GM12874 (cell line): ENCODE results near the gene PLB1.

Experiments used
- CTCF ChIP-seq: IDR thresholded peaks from 2 replicates; pipeline ENCODE4 v1.5.1; 2011; ENCODE audit warnings: low read depth, mild to moderate bottlenecking, control low read depth, low read length, moderate library complexity; ENCODE audit not compliant: insufficient read depth

Gene PLB1

GRCh38 chr2:28687171-28687570 lies 191.3 kb downstream of the PLB1 start:
- TF ChIP-seq CTCF = no peak

- no peak for TF ChIP-seq CTCF
Measured at GRCh38 chr2:28687640-28688385, 192.0 kb downstream of the PLB1 start.

- no peak for TF ChIP-seq CTCF
Measured at GRCh38 chr2:28688818-28689217, 193.0 kb downstream of the PLB1 start.

GRCh38 chr2:28689771-28690170 lies 193.9 kb downstream of the PLB1 start:
- TF ChIP-seq CTCF = no peak

GRCh38 chr2:28692411-28692810 lies 196.6 kb downstream of the PLB1 start:
- TF ChIP-seq CTCF = no peak

GRCh38 chr2:28693223-28693622 lies 197.4 kb downstream of the PLB1 start:
- no peak for TF ChIP-seq CTCF
